HCT116 (cell line): ENCODE results near the gene PSRC1. TPM values are rescaled to one million over a fixed set of nuclear protein-coding genes. Genes with fewer than 3 reads are reported as not detected.
A peak's percentile ranks its signal among the peaks of the same experiment; 100 is the strongest.

Source experiments
- ATAC-seq: fragments of 200-7000 bp; cut with Tn5 transposase; 2 replicates; pipeline ENCODE4 v1.9.1; 2020; ENCODE audit warnings: mild to moderate bottlenecking, moderate library complexity
- BruUV-seq: library from RNA; stranded (reverse); fragments of 400-500 nt; replicated peaks from 2 replicates; lab custom pipeline; 2021; lab: Mats Ljungman, UMichigan
- CTCF ChIA-PET: fragments of 300-600 bp; sonication (Branson Sonifier 250); formaldehyde crosslinking; loops from one replicate; lab custom pipeline; 2021; ENCODE audit warnings: antibody characterized with exemption; lab: Charles Lee
- POLR2A ChIA-PET: fragments of 300-600, 350-600 bp; sonication (Branson Sonifier 250); formaldehyde crosslinking; loops from one replicate; lab custom pipeline; 2021; ENCODE audit warnings: antibody characterized with exemption; lab: Charles Lee
- RAD21 ChIA-PET, 2 experiments: fragments of 300-600 bp; sonication (Branson Sonifier 250); formaldehyde crosslinking; loops; one replicate each; lab custom pipeline; 2023; ENCODE audit warnings: low total read pairs in 2 of 2; ENCODE audit not compliant: uncharacterized antibody in 2 of 2, unreplicated experiment in 2 of 2, low non-redundant PET in 1 of 2; lab: Charles Lee
- DNase-seq: peaks from one replicate; pipeline ENCODE4 v3.0.0-alpha.2; 2010; ENCODE audit warnings: low read depth, low spot score
- H2AFZ ChIP-seq: fragments of 200-600 bp; shearing (Covaris generic), sonication (generic); 2 replicates; pipeline ENCODE4 v1.6.1; 2017; ENCODE audit warnings: low read depth, mixed run types, mixed read lengths, antibody characterized with exemption, low read length; ENCODE audit not compliant: poor library complexity, severe bottlenecking
- H3K27ac ChIP-seq: 2 replicates; pipeline ENCODE4 v1.5.1; 2012; ENCODE audit warnings: low read depth, low read length
- H3K27me3 ChIP-seq: fragments of 200-600 bp; sonication (generic); 2 replicates; pipeline ENCODE4 v1.6.1; 2016; ENCODE audit warnings: mixed run types, low read length, mixed read lengths; ENCODE audit not compliant: insufficient read depth
- H3K36me3 ChIP-seq, 2 experiments: fragments of 200-500 bp in 1 of 2; fragments of 200-600 bp in 1 of 2; sonication (Bioruptor generic) in 1 of 2; sonication (generic) in 1 of 2; 2 replicates each; pipeline versions ENCODE4 v1.5.1 to v1.6.1; 2014 to 2016; ENCODE audit warnings: low read length in 2 of 2, inconsistent platforms in 1 of 2, mixed read lengths in 1 of 2, mixed run types in 1 of 2; ENCODE audit not compliant: insufficient read depth in 2 of 2, control insufficient read depth in 1 of 2
- H3K4me1 ChIP-seq, 2 experiments: fragments of 200-600 bp in 1 of 2; sonication (generic) in 1 of 2; 2 replicates each; pipeline versions ENCODE4 v1.5.1 to v1.6.1; 2012 to 2017; ENCODE audit warnings: low read length in 2 of 2, inconsistent platforms in 1 of 2, mild to moderate bottlenecking in 1 of 2, mixed read lengths in 1 of 2, mixed run types in 1 of 2, moderate library complexity in 1 of 2; ENCODE audit not compliant: insufficient read depth in 2 of 2, control insufficient read depth in 1 of 2
- H3K4me2 ChIP-seq: fragments of 200-600 bp; sonication (generic); 2 replicates; pipeline ENCODE4 v1.6.1; 2017; ENCODE audit warnings: mixed run types, low read length, mixed read lengths
- H3K4me3 ChIP-seq, 2 experiments: fragments of 200-600 bp in 1 of 2; sonication (generic) in 1 of 2; replicated peaks in 1 of 2; 2 replicates each; pipeline ENCODE4 v1.5.1; 2011 to 2016; ENCODE audit warnings: low read length in 2 of 2, control low read depth in 1 of 2, low read depth in 1 of 2, mild to moderate bottlenecking in 1 of 2, mixed read lengths in 1 of 2, mixed run types in 1 of 2
- H3K79me2 ChIP-seq: fragments of 200-600 bp; sonication (generic); 2 replicates; pipeline ENCODE4 v1.6.1; 2017; ENCODE audit warnings: mild to moderate bottlenecking, mixed run types, low read length, moderate library complexity, mixed read lengths; ENCODE audit not compliant: insufficient read depth
- H3K9ac ChIP-seq: fragments of 200-600 bp; sonication (generic); 2 replicates; pipeline ENCODE4 v1.6.1; 2016; ENCODE audit warnings: low read length, mixed read lengths
- H3K9me2 ChIP-seq: fragments of 200-600 bp; sonication (generic), shearing (Covaris generic); 2 replicates; pipeline ENCODE4 v1.6.1; 2017; ENCODE audit warnings: mixed run types, mild to moderate bottlenecking, moderate library complexity; ENCODE audit not compliant: insufficient read depth
- H3K9me3 ChIP-seq, 2 experiments: fragments of 200-500 bp in 1 of 2; fragments of 200-600 bp in 1 of 2; sonication (Bioruptor generic) in 1 of 2; sonication (generic) in 1 of 2; 2 replicates each; pipeline ENCODE4 v1.6.1; 2014 to 2017; ENCODE audit warnings: low read length in 2 of 2, mixed read lengths in 2 of 2, inconsistent platforms in 1 of 2, low read depth in 1 of 2, mild to moderate bottlenecking in 1 of 2, mixed run types in 1 of 2, moderate library complexity in 1 of 2; ENCODE audit not compliant: control insufficient read depth in 1 of 2, insufficient read depth in 1 of 2
- H4K20me1 ChIP-seq: fragments of 200-600 bp; sonication (generic), shearing (Covaris generic); 2 replicates; pipeline ENCODE4 v1.6.1; 2017; ENCODE audit warnings: mixed run types, mild to moderate bottlenecking, moderate library complexity; ENCODE audit not compliant: insufficient read depth
- ATF3 ChIP-seq: IDR thresholded peaks from 2 replicates; pipeline ENCODE4 v1.6.1; 2012
- CEBPB ChIP-seq: IDR thresholded peaks from 2 replicates; pipeline ENCODE4 v1.6.1; 2012; ENCODE audit warnings: low read depth
- EZH2phosphoT487 ChIP-seq: fragments of 200-600 bp; IDR thresholded peaks from 2 replicates; pipeline ENCODE4 v1.6.1; 2018; ENCODE audit warnings: antibody characterized with exemption, borderline replicate concordance
- FOSL1 ChIP-seq: IDR thresholded peaks from 2 replicates; pipeline ENCODE4 v1.6.1; 2012; ENCODE audit warnings: low read depth
- JUND ChIP-seq: IDR thresholded peaks from 2 replicates; pipeline ENCODE4 v1.6.1; 2012
- MAX ChIP-seq: IDR thresholded peaks from 2 replicates; pipeline ENCODE4 v1.6.1; 2012
- POLR2A ChIP-seq: IDR thresholded peaks from 2 replicates; pipeline ENCODE4 v1.7.0; 2011; ENCODE audit warnings: borderline replicate concordance; ENCODE audit not compliant: insufficient read depth, insufficient read length; ENCODE audit errors: extremely low read depth
- SP1 ChIP-seq: IDR thresholded peaks from 2 replicates; pipeline ENCODE4 v1.6.1; 2012; ENCODE audit warnings: low read depth
- SRF ChIP-seq: IDR thresholded peaks from 2 replicates; pipeline ENCODE4 v1.6.1; 2012; ENCODE audit warnings: low read depth
- TCF7L2 ChIP-seq: IDR thresholded peaks from 2 replicates; pipeline ENCODE4 v1.7.0; 2011; ENCODE audit warnings: borderline replicate concordance, inconsistent platforms; ENCODE audit not compliant: insufficient read depth, insufficient read length; ENCODE audit errors: extremely low read depth
- ZFX ChIP-seq: fragments of 450-650 bp; IDR thresholded peaks from 2 replicates; pipeline ENCODE4 v1.6.1; 2017
- intact Hi-C: fragments of 100-400 bp; cut with micrococcal nuclease; formaldehyde crosslinking; loops from 2 replicates; pipeline ENCODE4 v1.10.0; 2022
- total RNA-seq: library from RNA; stranded (reverse); gene quantifications from one replicate; pipeline ENCODE4 v1.2.1, GENCODE V29; 2021; ENCODE audit not compliant: unreplicated experiment

Gene PSRC1
- total RNA-seq, 1 experiment from 2014 or later = 44.8 TPM

GRCh38 chr1:109282497-109282951, 421 bp downstream of the PSRC1 start:
- no TSS peak for BruUV-seq
- ChIA-PET RAD21 (no interaction called here), CTCF (interaction anchor here (1.2 to 1.9 kb wide), 4 partner anchors 114 to 250 kb away, joined by 3 to 18 read pairs (median 4); no protein-coding TSS in a partner anchor), POLR2A (interaction anchor here (0.6 to 1.1 kb wide), 5 partner anchors 14 to 117 kb away, joined by 3 read pairs; no protein-coding TSS in a partner anchor)
- peak overlapping the region; percentile 80 for H3K27ac ChIP-seq
- H3K27me3 ChIP-seq = no peaks in the 10 kb centered on the region
- TF ChIP-seq EZH2phosphoT487 (no peak), CEBPB (no peak), MAX (no peak), ATF3 (no peak), POLR2A (no peak), JUND (no peak), FOSL1 (no peak), ZFX (no peak), TCF7L2 (no peak), SRF (no peak), SP1 (no peak)
- ATAC-seq (peak; percentile 65), DNase-seq (no peak)
- H2AFZ ChIP-seq = no peak overlapping the region
- peak overlapping the region; percentile 88 for H3K4me2 ChIP-seq
- intact Hi-C loops = no loop called here
- H3K9me2 ChIP-seq = no peaks in the 10 kb centered on the region
- H3K9ac ChIP-seq = peak overlapping the region; percentile 79
- H3K4me1 ChIP-seq = peaks cover 8 to 20% of the 10 kb centered on the region in 2 experiments; a peak in 3 of 4 replicates
- no peaks in the 10 kb centered on the region for H3K9me3 ChIP-seq
- peak overlapping the region; percentile 78 to 87 for H3K4me3 ChIP-seq
- peaks cover 8 to 23% of the 10 kb centered on the region in 2 experiments; a peak in 2 of 4 replicates for H3K36me3 ChIP-seq
- no peaks in the 10 kb centered on the region for H4K20me1 ChIP-seq
- peaks cover 18% of the 10 kb centered on the region; the same call in 1 of the 2 replicates for H3K79me2 ChIP-seq
